Thoracic aorta (tissue), 2 donors: ENCODE measurements around the gene SMOC2. TPM values are rescaled to one million over a fixed set of nuclear protein-coding genes. Genes with fewer than 3 reads are reported as not detected.
"Not testable (repeated sequence)": the region's sequence is repeated elsewhere in the genome, so short reads cannot be mapped to it uniquely, and the experiment has no call there.

ENCODE experiments used
- ATAC-seq: fragments of 150-250 bp; one replicate; pipeline ENCODE4 v1.8.0; 2017; ENCODE audit warnings: low read depth; ENCODE audit not compliant: insufficient number of reproducible peaks, low FRiP score
- DNase-seq: peaks from one replicate; pipeline ENCODE4 v3.0.0-alpha.2; 2020; ENCODE audit warnings: low spot score
- H3K27ac ChIP-seq, 2 donors: fragments of 200-600 bp; sonication (generic); 1 replicate in 1 of 2; 2 replicates in 1 of 2; pipeline ENCODE4 v1.5.1; 2016; ENCODE audit warnings: mild to moderate bottlenecking in 2 of 2, moderate library complexity in 2 of 2
- H3K27me3 ChIP-seq: fragments of 200-600 bp; sonication (generic); replicated peaks from 2 replicates; pipeline ENCODE4 v1.6.0; 2016; ENCODE audit warnings: mild to moderate bottlenecking; ENCODE audit not compliant: insufficient read depth
- H3K36me3 ChIP-seq: fragments of 200-600 bp; sonication (generic); one replicate; pipeline ENCODE4 v1.5.1; 2016
- H3K4me1 ChIP-seq, 2 donors: fragments of 200-600 bp; sonication (generic); 1 replicate in 1 of 2; 2 replicates in 1 of 2; pipeline versions ENCODE4 v1.5.1 to v1.6.0; 2016; ENCODE audit warnings: low read depth in 2 of 2, mild to moderate bottlenecking in 1 of 2; ENCODE audit not compliant: control insufficient read depth in 1 of 2
- H3K4me3 ChIP-seq: fragments of 200-600 bp; sonication (generic); 2 replicates; pipeline ENCODE4 v1.5.1; 2016; ENCODE audit warnings: mild to moderate bottlenecking
- H3K9me3 ChIP-seq: fragments of 200-600 bp; sonication (generic); 2 replicates; pipeline ENCODE4 v1.5.1; 2016
- total RNA-seq, 2 donors: library from RNA; depleted of rRNA; stranded (reverse); fragments of >200 nt; gene quantifications; one replicate each; pipeline versions ENCODE4 v1.1.0 to v1.2.3, GENCODE V29; 2016
- TF ChIP-seq, protein P1 (sequence below): fragments of 200-600 bp; sonication (generic); IDR thresholded peaks from one replicate; pipeline ENCODE4 v1.5.1; 2019; ENCODE audit warnings: antibody characterized with exemption

Gene SMOC2
- total RNA-seq, 2 donors from 2014 or later = 334 to 424 TPM

GRCh38 chr6:168609026-168609685 is 168.2 kb downstream of the SMOC2 start:
- H3K27ac ChIP-seq = no peak overlapping the region
- no peaks in the 10 kb centered on the region for H3K27me3 ChIP-seq
- ATAC-seq (no peak), DNase-seq (no peak)
- peaks cover 0 to 5% of the 10 kb centered on the region in 2 donors for H3K4me1 ChIP-seq
- TF ChIP-seq, protein P1, sequence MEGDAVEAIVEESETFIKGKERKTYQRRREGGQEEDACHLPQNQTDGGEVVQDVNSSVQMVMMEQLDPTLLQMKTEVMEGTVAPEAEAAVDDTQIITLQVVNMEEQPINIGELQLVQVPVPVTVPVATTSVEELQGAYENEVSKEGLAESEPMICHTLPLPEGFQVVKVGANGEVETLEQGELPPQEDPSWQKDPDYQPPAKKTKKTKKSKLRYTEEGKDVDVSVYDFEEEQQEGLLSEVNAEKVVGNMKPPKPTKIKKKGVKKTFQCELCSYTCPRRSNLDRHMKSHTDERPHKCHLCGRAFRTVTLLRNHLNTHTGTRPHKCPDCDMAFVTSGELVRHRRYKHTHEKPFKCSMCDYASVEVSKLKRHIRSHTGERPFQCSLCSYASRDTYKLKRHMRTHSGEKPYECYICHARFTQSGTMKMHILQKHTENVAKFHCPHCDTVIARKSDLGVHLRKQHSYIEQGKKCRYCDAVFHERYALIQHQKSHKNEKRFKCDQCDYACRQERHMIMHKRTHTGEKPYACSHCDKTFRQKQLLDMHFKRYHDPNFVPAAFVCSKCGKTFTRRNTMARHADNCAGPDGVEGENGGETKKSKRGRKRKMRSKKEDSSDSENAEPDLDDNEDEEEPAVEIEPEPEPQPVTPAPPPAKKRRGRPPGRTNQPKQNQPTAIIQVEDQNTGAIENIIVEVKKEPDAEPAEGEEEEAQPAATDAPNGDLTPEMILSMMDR = no peak
- H3K36me3 ChIP-seq = peaks cover 17% of the 10 kb centered on the region
- no peak overlapping the region for H3K4me3 ChIP-seq
- no peaks in the 10 kb centered on the region for H3K9me3 ChIP-seq

- Histone ChIP-seq H3K36me3 (peaks cover 17% of the 10 kb centered on the region), H3K27me3 (no peaks in the 10 kb centered on the region), H3K9me3 (no peaks in the 10 kb centered on the region), H3K27ac (no peak overlapping the region), H3K4me3 (no peak overlapping the region), H3K4me1 (peaks cover 0 to 5% of the 10 kb centered on the region in 2 donors)
- TF ChIP-seq, protein P1 = no peak
- ATAC-seq (no peak), DNase-seq (no peak)
These were observed 169.0 kb downstream of the SMOC2 start for GRCh38 chr6:168609914-168610490.

GRCh38 chr6:168610966-168611365 is 170.0 kb downstream of the SMOC2 start:
- H3K4me1 ChIP-seq, H3K4me3 ChIP-seq, H3K9me3 ChIP-seq, H3K27ac ChIP-seq, ATAC-seq, H3K27me3 ChIP-seq, DNase-seq: not testable (repeated sequence)
- H3K36me3 ChIP-seq = peaks cover 17% of the 10 kb centered on the region

GRCh38 chr6:168611691-168612090 is 170.7 kb downstream of the SMOC2 start:
- TF ChIP-seq, protein P1 = no peak
- Histone ChIP-seq H3K27ac (no peak overlapping the region), H3K4me1 (peaks cover 0 to 13% of the 10 kb centered on the region in 2 donors), H3K36me3 (peaks cover 17% of the 10 kb centered on the region), H3K9me3 (no peaks in the 10 kb centered on the region), H3K27me3 (no peaks in the 10 kb centered on the region), H3K4me3 (no peak overlapping the region)
- DNase-seq = no peak
- no peak for ATAC-seq

DNA sequence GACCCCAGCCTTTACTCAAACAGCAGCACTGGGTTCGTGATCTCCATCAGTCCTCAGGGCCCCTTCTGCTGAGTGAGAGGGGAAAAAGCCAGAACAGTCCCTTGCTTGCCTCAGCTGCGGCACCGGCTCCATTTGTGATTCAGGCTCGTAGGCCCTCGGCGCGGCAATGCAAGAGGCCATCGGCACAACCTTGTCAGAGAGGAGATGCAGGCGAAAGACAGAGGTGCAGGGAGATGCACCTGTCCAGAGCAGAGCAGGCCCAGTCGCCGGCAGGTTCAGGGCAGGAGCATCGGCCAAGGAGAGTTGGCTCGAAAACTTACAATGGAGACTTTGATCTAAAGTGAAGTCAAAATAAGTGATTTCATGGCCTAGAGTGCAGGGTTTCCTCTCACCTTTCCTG is 171.6 kb downstream of the SMOC2 start:
- ATAC-seq (no peak), DNase-seq (no peak)
- peaks cover 3 to 21% of the 10 kb centered on the region in 2 donors for H3K4me1 ChIP-seq
- H3K36me3 ChIP-seq = peaks cover 17% of the 10 kb centered on the region
- no peak overlapping the region for H3K4me3 ChIP-seq
- no peaks in the 10 kb centered on the region for H3K9me3 ChIP-seq
- H3K27ac ChIP-seq = no peak overlapping the region
- TF ChIP-seq, protein P1 = no peak
- H3K27me3 ChIP-seq = no peaks in the 10 kb centered on the region
